HG03095 (cell line): ENCODE results near the gene SPECC1.
"Not testable (repeated sequence)": the region's sequence is repeated elsewhere in the genome, so short reads cannot be mapped to it uniquely, and the experiment has no call there.

ENCODE experiments used
- ATAC-seq: cut with Tn5 transposase; IDR thresholded peaks from one replicate; pipeline ENCODE4 v1.9.1; 2021; ENCODE audit warnings: moderate library complexity; ENCODE audit not compliant: unreplicated experiment

SPECC1 gene

GRCh38 chr17:20091174-20092029 lies 82.2 kb downstream of the SPECC1 start:
- ATAC-seq = no peak

- ATAC-seq = no peak
Observed at GRCh38 chr17:20092261-20092867, 83.2 kb downstream of the SPECC1 start.

- no peak for ATAC-seq
Observed at GRCh38 chr17:20092973-20093626, 83.9 kb downstream of the SPECC1 start.

GRCh38 chr17:20094777-20095176 lies 85.6 kb downstream of the SPECC1 start:
- no peak for ATAC-seq

GRCh38 chr17:20095336-20096080 lies 86.3 kb downstream of the SPECC1 start:
- no peak for ATAC-seq

GRCh38 chr17:20096430-20096829 lies 87.3 kb downstream of the SPECC1 start:
- no peak for ATAC-seq

GRCh38 chr17:20097330-20097729 lies 88.2 kb downstream of the SPECC1 start:
- ATAC-seq = no peak

- no peak for ATAC-seq
Observed at GRCh38 chr17:20098314-20098713, 89.2 kb downstream of the SPECC1 start.

- not testable (repeated sequence) for ATAC-seq
Observed at GRCh38 chr17:20100806-20101205, 91.6 kb downstream of the SPECC1 start.

GRCh38 chr17:20103454-20104446 lies 94.6 kb downstream of the SPECC1 start:
- no peak for ATAC-seq

GRCh38 chr17:20105539-20106280 lies 96.6 kb downstream of the SPECC1 start:
- no peak for ATAC-seq

GRCh38 chr17:20106446-20106845 lies 97.3 kb downstream of the SPECC1 start:
- ATAC-seq = not testable (repeated sequence)

GRCh38 chr17:20109076-20109475 lies 99.9 kb downstream of the SPECC1 start:
- ATAC-seq = no peak

GRCh38 chr17:20111538-20111937 lies 102.4 kb downstream of the SPECC1 start:
- ATAC-seq = no peak

- ATAC-seq = no peak
Observed at GRCh38 chr17:20114466-20114865, 105.3 kb downstream of the SPECC1 start.

- ATAC-seq = no peak
Observed at GRCh38 chr17:20116683-20117309, 107.6 kb downstream of the SPECC1 start.

GRCh38 chr17:20118280-20118679 lies 109.1 kb downstream of the SPECC1 start:
- no peak for ATAC-seq

GRCh38 chr17:20120836-20121235 lies 111.7 kb downstream of the SPECC1 start:
- no peak for ATAC-seq
